ENCODE data around the gene ACP7.

DNA sequence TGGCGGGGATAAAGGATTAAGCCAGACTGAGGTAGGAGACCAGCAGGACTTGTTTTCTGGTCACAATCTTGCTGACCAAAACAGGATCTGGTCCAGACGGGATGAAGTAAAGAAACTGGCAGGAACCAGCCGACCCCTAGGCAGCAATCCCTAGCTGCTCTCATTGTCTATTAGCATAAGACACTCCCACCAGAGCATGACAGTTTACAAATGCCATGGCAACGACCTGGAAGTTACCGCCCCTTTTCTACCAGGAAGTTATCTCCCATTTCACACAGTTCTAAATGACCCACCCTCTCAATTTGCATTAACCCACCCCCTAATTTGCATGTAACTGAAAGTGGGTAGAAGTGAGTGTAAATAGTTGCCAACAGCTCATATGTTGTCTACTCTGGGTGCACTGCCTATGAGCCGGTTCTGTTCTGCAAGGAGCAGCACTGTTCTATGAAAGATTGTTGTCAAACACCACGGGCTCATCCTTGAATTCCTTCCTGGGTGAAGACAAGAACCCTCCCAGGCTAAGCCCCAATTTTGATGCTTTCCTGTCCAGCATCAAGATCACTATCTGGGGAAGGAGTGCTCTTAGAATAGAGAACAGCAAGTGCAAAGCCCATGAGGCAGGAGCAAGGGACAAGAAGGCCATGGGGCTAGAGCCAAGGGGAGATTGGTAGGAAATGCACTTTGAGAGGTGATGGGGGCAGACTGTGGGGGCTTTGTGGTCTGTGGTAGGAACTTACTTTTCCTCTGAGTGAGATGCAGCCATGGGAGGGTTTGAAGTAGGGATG, 37.9 kb upstream of the ACP7 start:
- no peak for TF ChIP-seq POLR2AphosphoS5 (IDR thresholded peaks at IDR 0.05; ENCODE audit: low read depth, low read length)
- TF ChIP-seq, protein P1, sequence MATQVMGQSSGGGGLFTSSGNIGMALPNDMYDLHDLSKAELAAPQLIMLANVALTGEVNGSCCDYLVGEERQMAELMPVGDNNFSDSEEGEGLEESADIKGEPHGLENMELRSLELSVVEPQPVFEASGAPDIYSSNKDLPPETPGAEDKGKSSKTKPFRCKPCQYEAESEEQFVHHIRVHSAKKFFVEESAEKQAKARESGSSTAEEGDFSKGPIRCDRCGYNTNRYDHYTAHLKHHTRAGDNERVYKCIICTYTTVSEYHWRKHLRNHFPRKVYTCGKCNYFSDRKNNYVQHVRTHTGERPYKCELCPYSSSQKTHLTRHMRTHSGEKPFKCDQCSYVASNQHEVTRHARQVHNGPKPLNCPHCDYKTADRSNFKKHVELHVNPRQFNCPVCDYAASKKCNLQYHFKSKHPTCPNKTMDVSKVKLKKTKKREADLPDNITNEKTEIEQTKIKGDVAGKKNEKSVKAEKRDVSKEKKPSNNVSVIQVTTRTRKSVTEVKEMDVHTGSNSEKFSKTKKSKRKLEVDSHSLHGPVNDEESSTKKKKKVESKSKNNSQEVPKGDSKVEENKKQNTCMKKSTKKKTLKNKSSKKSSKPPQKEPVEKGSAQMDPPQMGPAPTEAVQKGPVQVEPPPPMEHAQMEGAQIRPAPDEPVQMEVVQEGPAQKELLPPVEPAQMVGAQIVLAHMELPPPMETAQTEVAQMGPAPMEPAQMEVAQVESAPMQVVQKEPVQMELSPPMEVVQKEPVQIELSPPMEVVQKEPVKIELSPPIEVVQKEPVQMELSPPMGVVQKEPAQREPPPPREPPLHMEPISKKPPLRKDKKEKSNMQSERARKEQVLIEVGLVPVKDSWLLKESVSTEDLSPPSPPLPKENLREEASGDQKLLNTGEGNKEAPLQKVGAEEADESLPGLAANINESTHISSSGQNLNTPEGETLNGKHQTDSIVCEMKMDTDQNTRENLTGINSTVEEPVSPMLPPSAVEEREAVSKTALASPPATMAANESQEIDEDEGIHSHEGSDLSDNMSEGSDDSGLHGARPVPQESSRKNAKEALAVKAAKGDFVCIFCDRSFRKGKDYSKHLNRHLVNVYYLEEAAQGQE (IDR thresholded peaks at IDR 0.05; ENCODE audit: insufficient read depth in 1 of 2, low read depth in 2 of 2, low read length in 2 of 2) = no peak
- no peak for TF ChIP-seq TAF1 (IDR thresholded peaks at IDR 0.05; ENCODE audit: borderline replicate concordance, insufficient read depth, low read length)
- TF ChIP-seq SIN3A (IDR thresholded peaks at IDR 0.05; ENCODE audit: borderline replicate concordance, insufficient read depth, low read length) = no peak
- TF ChIP-seq FOXP2 (optimal IDR thresholded peaks at IDR 0.05; ENCODE audit: borderline replicate concordance, extremely low read depth, extremely low read length, insufficient read depth) = no peak

All from PFSK-1 (cell line).